OCI-M2 (cell line): Measurements from ENCODE around the gene NAALADL2.
"Not testable (repeated sequence)": the region's sequence is repeated elsewhere in the genome, so short reads cannot be mapped to it uniquely, and the experiment has no call there.

ENCODE experiments used
- DNase-seq: peaks from one replicate; lab custom pipeline; 2025; ENCODE audit not compliant: unreplicated experiment; lab: John Stamatoyannopoulos, UW

NAALADL2 gene

GRCh38 chr3:175346573-175347356 lies 487.6 kb downstream of the NAALADL2 start:
- DNase-seq, result no peak

DNA sequence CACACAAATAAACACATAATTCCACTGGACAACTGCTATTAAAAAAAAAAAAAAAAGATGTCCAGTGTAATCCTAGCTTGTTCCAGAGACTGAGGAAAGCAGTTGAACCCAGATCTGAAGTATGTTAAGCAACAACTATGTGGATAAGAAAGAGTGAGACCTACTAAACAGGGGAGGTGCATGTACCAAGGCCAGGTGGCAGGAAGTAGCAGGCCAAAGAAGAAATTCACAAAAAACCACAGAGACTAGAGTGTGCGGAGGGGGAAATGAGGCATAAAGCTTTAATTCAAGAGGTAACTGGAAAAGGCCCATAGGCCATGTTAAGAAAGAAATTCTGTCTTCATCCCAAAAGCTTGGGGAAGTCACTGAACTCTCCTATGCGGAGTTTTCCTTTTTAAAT lies 490.0 kb downstream of the NAALADL2 start:
- no peak for DNase-seq

DNA sequence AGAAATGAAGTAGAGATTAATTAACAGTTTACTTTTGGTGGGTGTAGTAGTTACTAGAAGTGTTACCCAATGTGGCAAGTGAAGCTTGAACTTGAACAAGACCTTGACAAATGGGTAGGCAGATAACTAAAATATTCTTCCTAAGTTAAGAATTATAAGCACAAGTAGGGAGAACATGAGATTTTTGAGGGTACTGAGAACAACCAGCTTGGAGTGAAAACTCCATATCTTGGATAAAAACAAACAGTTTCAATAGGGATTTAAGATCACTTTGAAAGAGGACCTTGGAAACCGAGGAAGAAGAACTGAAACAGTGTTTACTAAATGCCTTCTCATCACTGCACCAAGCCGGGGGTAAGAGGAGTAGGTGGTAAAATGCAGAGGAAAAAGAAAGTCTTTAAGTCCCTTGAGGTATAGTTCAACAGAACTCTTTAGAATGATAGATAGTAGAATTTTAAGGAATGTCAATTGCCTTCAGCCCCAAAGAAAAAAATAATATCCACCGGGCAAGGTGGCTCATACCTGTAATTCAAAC lies 496.7 kb downstream of the NAALADL2 start:
- DNase-seq, result no peak

- no peak for DNase-seq
Measured at GRCh38 chr3:175356899-175357324, 497.8 kb downstream of the NAALADL2 start.

- DNase-seq, result no peak
Measured at GRCh38 chr3:175357758-175358157, 498.6 kb downstream of the NAALADL2 start.

GRCh38 chr3:175358935-175359334 lies 499.8 kb downstream of the NAALADL2 start:
- no peak for DNase-seq

- DNase-seq, result not testable (repeated sequence)
Measured at GRCh38 chr3:175370426-175370825, 511.3 kb downstream of the NAALADL2 start.

DNA sequence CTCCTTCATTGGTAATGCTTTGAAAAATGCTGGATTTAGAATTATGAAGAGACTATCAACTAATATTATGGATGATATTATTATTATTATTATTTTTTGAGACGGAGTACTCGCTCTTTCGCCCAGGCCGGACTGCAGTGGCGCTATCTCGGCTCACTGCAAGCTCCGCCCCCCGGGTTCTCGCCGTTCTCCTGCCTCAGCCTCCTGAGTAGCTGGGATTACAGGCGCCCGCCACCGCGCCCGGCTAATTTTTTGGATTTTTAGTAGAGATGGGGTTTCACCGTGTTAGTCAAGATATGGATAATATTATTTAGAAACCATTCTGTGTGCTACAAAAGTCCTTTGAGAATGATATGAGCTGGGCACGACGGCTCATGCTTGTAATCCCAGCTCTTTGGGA lies 512.1 kb downstream of the NAALADL2 start:
- DNase-seq, result not testable (repeated sequence)

DNA sequence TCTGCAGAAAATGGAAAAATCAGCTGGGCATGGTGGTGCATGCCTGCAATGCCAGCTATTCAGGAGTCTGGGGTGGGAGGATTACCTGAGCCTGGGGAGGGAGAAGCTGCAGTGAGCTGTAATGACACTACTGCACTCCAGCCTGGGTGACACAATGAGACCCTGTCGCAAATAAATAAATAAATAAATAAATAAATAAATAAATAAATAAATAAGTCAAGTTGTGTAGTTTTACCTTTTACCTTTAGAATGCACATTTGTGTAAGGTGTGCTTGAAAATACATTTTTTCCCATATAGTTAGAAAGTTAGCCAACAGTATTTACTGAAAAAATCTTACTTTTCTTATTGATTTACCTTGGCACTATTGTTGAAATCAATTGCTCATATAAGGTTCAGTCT lies 515.6 kb downstream of the NAALADL2 start:
- DNase-seq, result no peak

DNA sequence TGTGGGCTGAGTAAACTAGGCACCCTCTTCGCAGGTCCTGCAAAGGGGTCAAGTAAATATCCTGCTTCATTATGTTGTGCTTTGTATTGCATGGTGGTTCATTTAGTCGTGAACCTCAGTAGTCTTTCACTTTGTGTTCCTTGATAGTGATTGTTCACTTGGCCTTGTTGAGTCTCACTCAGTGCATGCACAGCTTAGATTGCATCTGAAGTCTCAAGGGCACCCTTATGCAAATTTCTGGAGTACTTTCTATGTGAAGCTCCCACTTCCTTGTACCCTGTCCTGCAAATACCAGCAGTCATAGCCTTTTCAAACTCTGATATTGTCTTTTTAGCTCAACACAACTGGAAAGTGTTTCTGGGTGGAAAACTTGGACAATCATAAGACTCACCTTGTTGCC lies 519.2 kb downstream of the NAALADL2 start:
- no peak for DNase-seq

GRCh38 chr3:175381685-175382084 lies 522.6 kb downstream of the NAALADL2 start:
- no peak for DNase-seq

- DNase-seq, result no peak
Measured at GRCh38 chr3:175383371-175383770, 524.2 kb downstream of the NAALADL2 start.

DNA sequence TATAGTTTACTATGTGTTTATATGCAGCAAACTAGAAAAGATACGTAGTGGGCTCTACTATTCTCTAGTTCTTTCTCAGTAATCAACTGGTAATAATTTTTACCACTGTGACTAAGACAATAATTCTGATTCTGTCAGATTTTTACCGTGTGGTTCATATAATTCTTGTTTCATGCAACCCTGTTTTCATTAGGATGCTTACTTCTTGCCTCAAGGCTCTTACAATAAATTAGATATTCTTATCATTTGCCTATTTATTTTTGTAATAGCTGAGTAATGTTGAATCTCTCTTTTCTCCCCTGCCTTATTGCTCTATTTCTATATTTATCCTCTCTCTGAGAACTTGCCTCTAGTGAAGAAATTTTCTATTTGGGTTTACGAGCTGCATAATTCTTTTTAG lies 524.7 kb downstream of the NAALADL2 start:
- no peak for DNase-seq

GRCh38 chr3:175384569-175384968 lies 525.4 kb downstream of the NAALADL2 start:
- no peak for DNase-seq

- no peak for DNase-seq
Measured at GRCh38 chr3:175386630-175387029, 527.5 kb downstream of the NAALADL2 start.

GRCh38 chr3:175389560-175389959 lies 530.4 kb downstream of the NAALADL2 start:
- no peak for DNase-seq

DNA sequence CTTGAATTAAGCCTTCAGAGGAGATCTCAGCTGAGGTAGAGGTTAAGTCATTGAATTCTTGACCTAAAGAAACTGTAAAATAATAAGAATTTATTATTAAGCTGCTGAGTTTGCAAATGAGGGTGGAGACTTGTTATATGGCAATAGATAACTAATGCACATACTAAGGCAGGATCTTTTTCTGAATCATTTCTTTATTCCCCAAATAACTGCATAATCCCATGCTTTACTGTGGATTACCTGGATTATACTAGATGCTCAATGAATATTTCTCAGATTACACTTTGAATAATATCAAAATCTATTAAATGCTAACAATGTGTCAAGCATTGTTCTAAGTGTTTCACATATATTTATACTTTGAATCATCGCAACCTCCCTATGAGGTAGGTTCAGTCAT lies 532.5 kb downstream of the NAALADL2 start:
- DNase-seq, result no peak

- DNase-seq, result no peak
Measured at GRCh38 chr3:175392653-175393052, 533.5 kb downstream of the NAALADL2 start.

- no peak for DNase-seq
Measured at GRCh38 chr3:175397372-175397771, 538.2 kb downstream of the NAALADL2 start.

GRCh38 chr3:175398676-175399075 lies 539.5 kb downstream of the NAALADL2 start:
- DNase-seq, result no peak

- DNase-seq, result no peak
Measured at GRCh38 chr3:175399156-175399840, 540.2 kb downstream of the NAALADL2 start.

DNA sequence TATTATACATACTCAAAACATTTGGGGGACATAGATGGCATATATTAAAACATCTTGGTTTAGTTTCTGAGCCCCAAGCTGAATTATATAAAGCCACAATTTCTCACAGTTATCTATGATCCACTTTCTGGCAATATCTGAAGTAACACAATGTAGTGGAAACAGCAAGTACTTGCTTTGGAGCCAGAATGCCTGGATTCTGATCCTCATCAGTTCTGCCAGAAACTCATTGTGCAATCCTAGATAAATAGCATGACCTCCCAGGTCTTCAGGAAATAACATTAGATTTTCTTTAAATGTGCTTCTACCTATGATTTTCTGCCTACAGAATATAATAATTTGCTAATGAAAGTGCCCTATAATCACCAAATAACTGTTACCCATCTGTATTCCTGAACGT lies 544.9 kb downstream of the NAALADL2 start:
- DNase-seq, result no peak
